LNCaP clone FGC (cell line): Measurements from ENCODE around the gene CTAGE4.
"Not testable (repeated sequence)": the region's sequence is repeated elsewhere in the genome, so short reads cannot be mapped to it uniquely, and the experiment has no call there.

Experiments
- DNase-seq: peaks from one replicate; pipeline ENCODE4 v3.0.0-alpha.2; 2011; ENCODE audit warnings: low read depth
- H3K4me3 ChIP-seq: 2 replicates; pipeline ENCODE4 v1.5.1; 2011; ENCODE audit warnings: mild to moderate bottlenecking, low read depth, low read length, control low read depth

Gene CTAGE4

DNA sequence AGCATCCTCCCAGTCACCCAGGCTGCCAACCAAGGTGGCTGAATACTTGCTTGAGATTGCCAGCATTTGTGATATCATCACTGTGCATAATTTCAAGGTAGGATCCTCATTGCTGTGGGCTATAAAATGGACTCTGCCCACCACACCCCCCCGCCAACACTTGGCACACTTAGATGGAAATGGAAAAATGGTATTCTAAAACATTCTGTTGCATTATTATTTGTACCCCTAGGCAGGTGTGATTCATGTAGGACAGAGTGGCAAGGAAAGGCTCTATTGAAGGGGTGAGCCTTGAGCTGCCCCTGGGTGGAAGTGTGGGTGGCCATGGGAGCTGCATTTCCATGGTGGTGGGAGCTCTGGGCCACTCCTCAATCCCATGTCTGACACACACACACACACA, 35.3 kb downstream of the CTAGE4 start:
- not testable (repeated sequence) for H3K4me3 ChIP-seq, DNase-seq

- not testable (repeated sequence) for DNase-seq, H3K4me3 ChIP-seq
Observed at GRCh38 chr7:144219149-144219548, 35.9 kb downstream of the CTAGE4 start.

DNA sequence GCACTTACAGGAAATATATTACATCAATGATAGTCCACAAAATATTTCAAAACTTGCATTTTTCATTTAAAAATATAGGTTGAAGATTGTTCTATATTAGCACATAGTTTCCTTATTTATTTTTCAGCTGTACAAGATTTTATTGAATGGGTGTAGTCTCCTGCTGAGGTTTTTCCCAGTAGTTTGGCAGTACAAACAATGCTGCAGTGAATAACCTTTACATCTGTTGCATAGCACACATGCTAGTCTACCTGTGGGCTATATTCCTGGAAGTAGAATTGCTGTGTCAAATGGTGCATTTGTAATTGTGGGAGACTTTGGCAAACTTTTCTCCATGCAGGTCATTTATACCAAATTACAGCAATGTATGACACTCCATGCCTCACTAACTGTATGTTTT, 37.3 kb downstream of the CTAGE4 start:
- not testable (repeated sequence) for DNase-seq, H3K4me3 ChIP-seq

DNA sequence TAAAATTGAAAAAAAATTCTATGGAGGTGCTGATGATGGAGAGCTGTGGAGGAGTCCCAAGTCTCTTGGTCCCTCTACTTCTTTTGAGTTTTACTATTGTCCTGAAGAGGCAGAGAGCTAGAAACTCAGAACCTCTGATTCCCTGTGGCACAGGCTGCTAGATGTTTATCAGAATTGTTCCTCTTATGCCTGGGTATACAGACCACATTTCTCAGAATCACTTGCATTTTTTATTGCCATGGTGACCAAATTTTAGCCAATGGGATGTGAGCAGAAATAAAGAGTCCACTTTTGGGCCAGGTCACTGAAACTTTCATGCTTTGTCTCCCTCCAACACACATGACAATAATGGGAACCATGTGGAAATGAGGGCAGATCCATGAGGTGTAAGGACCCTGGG, 40.4 kb downstream of the CTAGE4 start:
- DNase-seq, H3K4me3 ChIP-seq: not testable (repeated sequence)

DNA sequence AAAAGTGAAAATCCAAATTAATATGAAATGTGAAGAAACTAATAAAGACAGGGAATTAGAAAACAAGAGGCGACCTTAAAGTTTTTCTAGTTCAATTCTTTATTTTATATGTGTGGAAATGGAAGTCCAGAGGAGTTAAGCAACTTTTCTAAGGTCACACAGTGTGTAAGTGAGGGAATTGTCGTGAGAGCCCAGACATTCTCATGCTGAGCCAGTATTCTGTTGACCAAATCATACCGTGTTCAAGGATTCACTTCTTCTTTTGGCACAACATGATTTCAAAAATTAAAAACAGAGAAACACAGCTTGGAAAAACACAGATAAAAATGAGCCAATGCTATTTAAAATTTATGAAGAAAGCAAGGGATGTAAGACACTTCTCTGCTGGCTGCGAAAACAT, 43.6 kb downstream of the CTAGE4 start:
- not testable (repeated sequence) for H3K4me3 ChIP-seq, DNase-seq

DNA sequence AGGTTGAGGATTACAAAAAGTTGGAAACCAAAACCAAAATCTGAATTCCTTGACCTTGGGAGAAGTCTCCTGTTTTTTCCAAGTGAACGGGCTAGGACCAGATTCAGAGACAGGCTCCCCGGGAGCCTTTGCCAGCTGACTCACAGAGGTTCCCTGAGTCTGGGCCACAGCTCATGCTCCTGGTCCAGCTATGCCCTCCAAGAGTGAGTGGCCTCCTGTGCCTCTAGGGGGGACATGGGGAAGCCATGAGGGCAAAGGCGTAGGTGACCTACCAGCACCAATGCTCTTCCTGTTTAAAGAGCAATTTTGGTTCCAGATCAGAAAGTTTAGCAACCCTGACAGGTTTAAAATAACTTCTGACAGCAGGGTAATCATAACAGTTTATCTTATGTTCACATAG, 45.5 kb downstream of the CTAGE4 start:
- DNase-seq, H3K4me3 ChIP-seq: not testable (repeated sequence)

- not testable (repeated sequence) for H3K4me3 ChIP-seq, DNase-seq
Observed at GRCh38 chr7:144231027-144231426, 47.8 kb downstream of the CTAGE4 start.

- not testable (repeated sequence) for DNase-seq, H3K4me3 ChIP-seq
Observed at GRCh38 chr7:144233039-144233438, 49.8 kb downstream of the CTAGE4 start.
